IgD-negative memory B cell (primary cell): ENCODE data around the gene SNX8. TPM values are rescaled to one million over a fixed set of nuclear protein-coding genes. Genes with fewer than 3 reads are reported as not detected.

ENCODE experiments used
- H3K27ac Mint-ChIP-seq, 3 donors: one replicate each; pipeline ENCODE4 v1.8.0; 2020 to 2022; ENCODE audit warnings: mild to moderate bottlenecking in 3 of 3, mixed read lengths in 3 of 3, moderate library complexity in 1 of 3
- H3K27me3 Mint-ChIP-seq: one replicate; pipeline ENCODE4 v1.8.0; 2021; ENCODE audit warnings: mixed read lengths
- H3K36me3 Mint-ChIP-seq: one replicate; pipeline ENCODE4 v1.8.0; 2020; ENCODE audit warnings: mild to moderate bottlenecking, mixed read lengths
- H3K4me1 Mint-ChIP-seq, 3 donors: one replicate each; pipeline ENCODE4 v1.8.0; 2020 to 2022; ENCODE audit warnings: mixed read lengths in 3 of 3, mild to moderate bottlenecking in 1 of 3
- H3K4me3 Mint-ChIP-seq, 4 donors: one replicate each; pipeline ENCODE4 v1.8.0; 2020 to 2022; ENCODE audit warnings: mild to moderate bottlenecking in 4 of 4, mixed read lengths in 4 of 4, moderate library complexity in 3 of 4
- H3K9me3 Mint-ChIP-seq, 3 donors: one replicate each; pipeline ENCODE4 v1.8.0; 2020 to 2021; ENCODE audit warnings: mixed read lengths in 3 of 3, mild to moderate bottlenecking in 1 of 3
- polyA plus RNA-seq: library from polyadenylated mRNA; unstranded; fragments of 300-500 nt; fragmentation: Illumina TruSeq; gene quantifications from one replicate; pipeline ENCODE4 v1.2.3, GENCODE V29; 2021

The SNX8 gene
- polyA plus RNA-seq, 1 donor from 2014 or later, result 61.3 TPM

- Mint-ChIP-seq H3K36me3 (peaks cover 5% of the 10 kb centered on the region), H3K4me3 (peak overlapping the region in 3 of 4 donors; percentile 45 to 84 (median 51)), H3K4me1 (peaks cover 15 to 22% (median 21%) of the 10 kb centered on the region in 3 donors), H3K27ac (peak overlapping the region; percentile 78 to 94 (median 81)), H3K9me3 (no peaks in the 10 kb centered on the region), H3K27me3 (no peaks in the 10 kb centered on the region)
These were observed 25.1 kb downstream of the SNX8 start for GRCh38 chr7:2289111-2289586.

- H3K27ac Mint-ChIP-seq, result peak overlapping the region; percentile 78 to 94 (median 87)
- peaks cover 15 to 22% (median 21%) of the 10 kb centered on the region in 3 donors for H3K4me1 Mint-ChIP-seq
- H3K4me3 Mint-ChIP-seq, result peak overlapping the region in 3 of 4 donors; percentile 45 to 88 (median 84)
- peaks cover 5% of the 10 kb centered on the region for H3K36me3 Mint-ChIP-seq
- H3K27me3 Mint-ChIP-seq, result no peaks in the 10 kb centered on the region
- no peaks in the 10 kb centered on the region for H3K9me3 Mint-ChIP-seq
These were observed 25.7 kb downstream of the SNX8 start for GRCh38 chr7:2288503-2288902.

GRCh38 chr7:2287745-2288144 is 26.5 kb downstream of the SNX8 start:
- peaks cover 15 to 22% (median 21%) of the 10 kb centered on the region in 3 donors for H3K4me1 Mint-ChIP-seq
- peak overlapping the region; percentile 78 to 94 (median 87) for H3K27ac Mint-ChIP-seq
- no peaks in the 10 kb centered on the region for H3K9me3 Mint-ChIP-seq
- peak overlapping the region in 2 of 4 donors; percentile 73 to 88 for H3K4me3 Mint-ChIP-seq
- H3K27me3 Mint-ChIP-seq, result no peaks in the 10 kb centered on the region
- H3K36me3 Mint-ChIP-seq, result peaks cover 5% of the 10 kb centered on the region

- Mint-ChIP-seq H3K27me3 (no peaks in the 10 kb centered on the region), H3K9me3 (no peaks in the 10 kb centered on the region), H3K36me3 (peaks cover 3% of the 10 kb centered on the region), H3K27ac (no peak overlapping the region), H3K4me1 (peaks cover 5 to 19% (median 13%) of the 10 kb centered on the region in 3 donors), H3K4me3 (no peak overlapping the region)
These were observed 31.2 kb downstream of the SNX8 start for GRCh38 chr7:2283074-2283473.

GRCh38 chr7:2282185-2282751 is 32.0 kb downstream of the SNX8 start:
- Mint-ChIP-seq H3K4me1 (peaks cover 5 to 14% (median 7%) of the 10 kb centered on the region in 3 donors), H3K27ac (peak overlapping the region in 1 of 3 donors; percentile 64), H3K27me3 (no peaks in the 10 kb centered on the region), H3K36me3 (peaks cover 3% of the 10 kb centered on the region), H3K4me3 (peak overlapping the region in 1 of 4 donors; percentile 51), H3K9me3 (no peaks in the 10 kb centered on the region)

- H3K4me3 Mint-ChIP-seq, result no peak overlapping the region
- H3K4me1 Mint-ChIP-seq, result peaks cover 5 to 14% (median 7%) of the 10 kb centered on the region in 3 donors
- H3K36me3 Mint-ChIP-seq, result peaks cover 3% of the 10 kb centered on the region
- peak overlapping the region in 2 of 3 donors; percentile 64 to 67 for H3K27ac Mint-ChIP-seq
- H3K27me3 Mint-ChIP-seq, result no peaks in the 10 kb centered on the region
- no peaks in the 10 kb centered on the region for H3K9me3 Mint-ChIP-seq
These were observed 32.7 kb downstream of the SNX8 start for GRCh38 chr7:2281541-2281940.

- peaks cover 3% of the 10 kb centered on the region for H3K36me3 Mint-ChIP-seq
- H3K27ac Mint-ChIP-seq, result peak overlapping the region in 2 of 3 donors; percentile 4 to 74
- H3K4me1 Mint-ChIP-seq, result peaks cover 5 to 14% (median 5%) of the 10 kb centered on the region in 3 donors
- no peaks in the 10 kb centered on the region for H3K9me3 Mint-ChIP-seq
- no peaks in the 10 kb centered on the region for H3K27me3 Mint-ChIP-seq
- H3K4me3 Mint-ChIP-seq, result no peak overlapping the region
These were observed 33.8 kb downstream of the SNX8 start for GRCh38 chr7:2280424-2280823.

GRCh38 chr7:2279896-2280295 is 34.3 kb downstream of the SNX8 start:
- peaks cover 3% of the 10 kb centered on the region for H3K36me3 Mint-ChIP-seq
- H3K27ac Mint-ChIP-seq, result peak overlapping the region in 2 of 3 donors; percentile 4 to 74
- no peak overlapping the region for H3K4me3 Mint-ChIP-seq
- H3K9me3 Mint-ChIP-seq, result no peaks in the 10 kb centered on the region
- H3K4me1 Mint-ChIP-seq, result peaks cover 3 to 14% (median 5%) of the 10 kb centered on the region in 3 donors
- H3K27me3 Mint-ChIP-seq, result no peaks in the 10 kb centered on the region

GRCh38 chr7:2278026-2278425 is 36.2 kb downstream of the SNX8 start:
- Mint-ChIP-seq H3K9me3 (no peaks in the 10 kb centered on the region), H3K4me3 (no peak overlapping the region), H3K27me3 (no peaks in the 10 kb centered on the region), H3K27ac (no peak overlapping the region), H3K36me3 (peaks cover 3% of the 10 kb centered on the region), H3K4me1 (peaks cover 3 to 12% (median 5%) of the 10 kb centered on the region in 3 donors)

GRCh38 chr7:2276107-2276506 is 38.1 kb downstream of the SNX8 start:
- peaks cover 0 to 5% (median 4%) of the 10 kb centered on the region in 3 donors for H3K4me1 Mint-ChIP-seq
- no peak overlapping the region for H3K4me3 Mint-ChIP-seq
- no peak overlapping the region for H3K27ac Mint-ChIP-seq
- no peaks in the 10 kb centered on the region for H3K9me3 Mint-ChIP-seq
- peaks cover 3% of the 10 kb centered on the region for H3K36me3 Mint-ChIP-seq
- H3K27me3 Mint-ChIP-seq, result no peaks in the 10 kb centered on the region

GRCh38 chr7:2275101-2275500 is 39.1 kb downstream of the SNX8 start:
- Mint-ChIP-seq H3K27ac (no peak overlapping the region), H3K36me3 (peaks cover 3% of the 10 kb centered on the region), H3K9me3 (no peaks in the 10 kb centered on the region)

GRCh38 chr7:2274666-2275065 is 39.6 kb downstream of the SNX8 start:
- Mint-ChIP-seq H3K36me3 (peaks cover under 1% of the 10 kb centered on the region), H3K27ac (no peak overlapping the region), H3K4me3 (no peak overlapping the region)

More at GRCh38 chr7:2275101-2275500, 39.1 kb downstream of the SNX8 start:
- Mint-ChIP-seq H3K4me1 (peaks cover 0 to 5% (median 4%) of the 10 kb centered on the region in 3 donors), H3K27me3 (no peaks in the 10 kb centered on the region), H3K4me3 (no peak overlapping the region)

GRCh38 chr7:2273866-2274265 is 40.4 kb downstream of the SNX8 start:
- no peaks in the 10 kb centered on the region for H3K36me3 Mint-ChIP-seq
- no peak overlapping the region for H3K4me3 Mint-ChIP-seq
- H3K27ac Mint-ChIP-seq, result no peak overlapping the region
- H3K9me3 Mint-ChIP-seq, result no peaks in the 10 kb centered on the region
- H3K27me3 Mint-ChIP-seq, result no peaks in the 10 kb centered on the region
- H3K4me1 Mint-ChIP-seq, result no peaks in the 10 kb centered on the region

More at GRCh38 chr7:2274666-2275065, 39.6 kb downstream of the SNX8 start:
- no peaks in the 10 kb centered on the region for H3K27me3 Mint-ChIP-seq
- H3K4me1 Mint-ChIP-seq, result peaks cover 0 to 2% (median under 1%) of the 10 kb centered on the region in 3 donors
- H3K9me3 Mint-ChIP-seq, result no peaks in the 10 kb centered on the region

- H3K4me1 Mint-ChIP-seq, result no peaks in the 10 kb centered on the region
- H3K27ac Mint-ChIP-seq, result no peak overlapping the region
- no peaks in the 10 kb centered on the region for H3K36me3 Mint-ChIP-seq
- H3K27me3 Mint-ChIP-seq, result no peaks in the 10 kb centered on the region
- H3K4me3 Mint-ChIP-seq, result no peak overlapping the region
- no peaks in the 10 kb centered on the region for H3K9me3 Mint-ChIP-seq
These were observed 42.2 kb downstream of the SNX8 start for GRCh38 chr7:2272031-2272430.

- Mint-ChIP-seq H3K27me3 (no peaks in the 10 kb centered on the region), H3K4me3 (no peak overlapping the region), H3K27ac (no peak overlapping the region), H3K9me3 (no peaks in the 10 kb centered on the region), H3K36me3 (no peaks in the 10 kb centered on the region), H3K4me1 (no peaks in the 10 kb centered on the region)
These were observed 42.8 kb downstream of the SNX8 start for GRCh38 chr7:2271273-2272026.
